NCI-H2107 treated with DMSO at 0.1 percent for 48 hours (cell line): ENCODE measurements around the gene ADRA2C.
"Not testable (repeated sequence)": the region's sequence is repeated elsewhere in the genome, so short reads cannot be mapped to it uniquely, and the experiment has no call there.

Experiments
- DNase-seq: peaks from one replicate; lab custom pipeline; 2025; ENCODE audit not compliant: unreplicated experiment; lab: John Stamatoyannopoulos, UW

The ADRA2C gene

DNA sequence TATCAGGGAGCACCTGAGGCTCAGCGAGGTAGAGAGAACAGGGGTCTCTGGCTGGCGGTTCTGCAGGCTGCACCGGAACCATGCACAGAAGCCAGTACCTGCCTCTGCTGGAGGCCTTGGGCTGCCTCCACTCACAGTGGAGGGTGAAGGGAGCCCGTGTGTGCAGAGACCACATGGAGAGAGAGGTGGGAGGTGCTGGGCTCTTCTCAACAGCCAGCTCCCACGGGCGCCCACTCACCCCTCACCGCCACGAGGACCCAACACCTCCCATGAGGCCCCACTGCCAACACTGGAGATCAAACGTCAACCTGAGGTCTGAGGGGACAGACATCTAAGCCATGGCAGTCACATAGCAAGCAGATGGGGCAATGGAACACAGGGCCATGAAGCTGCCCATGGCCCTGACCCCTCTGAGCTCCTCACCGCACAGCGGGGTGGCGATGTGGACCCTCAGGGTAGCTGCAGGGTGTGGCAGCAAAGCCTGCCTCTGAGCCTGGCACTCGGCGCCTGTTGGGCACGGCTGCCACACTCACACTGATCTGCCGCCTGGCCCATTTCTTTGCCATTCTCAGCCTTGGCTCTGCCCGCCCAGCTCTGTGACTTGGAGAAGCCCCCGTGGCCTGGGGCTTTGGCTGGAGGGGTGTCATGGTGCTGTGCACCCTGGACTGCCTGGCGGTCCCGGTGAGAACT is 44.8 kb downstream of the ADRA2C start:
- no peak for DNase-seq

DNA sequence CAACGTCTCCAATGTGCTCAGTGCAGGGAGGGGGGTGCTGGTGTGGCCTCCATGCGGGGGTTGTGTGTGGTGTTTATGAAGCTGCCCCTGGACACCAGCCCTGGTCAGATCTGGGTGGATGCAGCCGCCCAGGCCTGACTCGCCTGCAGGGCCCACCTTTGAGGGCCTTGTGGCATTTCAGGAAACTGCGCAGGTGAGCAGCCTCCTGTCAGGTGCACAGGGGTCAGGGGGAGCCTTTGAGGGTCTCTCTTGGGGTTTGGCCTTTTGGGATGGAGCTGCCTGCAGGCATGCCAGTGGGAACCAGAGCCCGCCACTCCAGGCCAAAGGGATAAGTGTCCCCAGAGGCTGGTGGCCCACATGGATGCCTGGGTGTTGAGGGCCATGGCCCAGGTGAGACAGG is 45.4 kb downstream of the ADRA2C start:
- no peak for DNase-seq

DNA sequence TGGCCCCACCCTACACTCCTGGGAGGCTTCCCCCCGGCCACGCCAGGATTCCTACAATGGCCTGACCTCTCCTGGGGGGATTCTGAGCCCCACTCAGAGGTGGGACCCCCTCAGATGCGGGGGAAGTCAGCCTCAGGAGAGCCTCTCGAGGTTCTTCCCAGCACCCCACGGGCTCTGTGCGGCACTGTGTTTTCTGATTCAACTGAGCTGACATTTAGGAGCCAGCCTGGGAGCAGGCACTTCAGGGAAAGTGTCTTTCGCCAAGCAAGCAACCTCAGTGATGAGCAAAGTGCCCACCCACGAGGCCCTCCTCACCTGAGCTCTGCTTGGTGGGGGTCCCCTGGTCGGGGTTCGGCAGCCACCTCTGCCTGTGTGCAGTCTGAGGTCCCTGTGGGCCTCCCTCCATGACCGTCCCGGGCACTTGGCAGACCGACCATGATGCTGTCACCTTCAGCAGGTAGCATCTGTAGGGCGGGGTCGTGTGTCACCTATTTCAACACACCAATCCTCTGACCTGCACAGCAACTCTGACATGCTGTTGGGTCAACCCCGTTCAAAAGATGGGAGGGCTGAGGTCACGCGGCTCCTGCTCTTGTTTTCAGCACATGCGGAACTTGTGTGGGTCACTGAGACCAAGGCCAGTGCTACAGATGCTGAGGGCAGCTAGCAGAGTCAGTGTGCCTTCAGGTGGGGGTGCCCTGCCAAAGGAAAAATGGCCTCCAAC is 46.2 kb downstream of the ADRA2C start:
- no peak for DNase-seq

DNA sequence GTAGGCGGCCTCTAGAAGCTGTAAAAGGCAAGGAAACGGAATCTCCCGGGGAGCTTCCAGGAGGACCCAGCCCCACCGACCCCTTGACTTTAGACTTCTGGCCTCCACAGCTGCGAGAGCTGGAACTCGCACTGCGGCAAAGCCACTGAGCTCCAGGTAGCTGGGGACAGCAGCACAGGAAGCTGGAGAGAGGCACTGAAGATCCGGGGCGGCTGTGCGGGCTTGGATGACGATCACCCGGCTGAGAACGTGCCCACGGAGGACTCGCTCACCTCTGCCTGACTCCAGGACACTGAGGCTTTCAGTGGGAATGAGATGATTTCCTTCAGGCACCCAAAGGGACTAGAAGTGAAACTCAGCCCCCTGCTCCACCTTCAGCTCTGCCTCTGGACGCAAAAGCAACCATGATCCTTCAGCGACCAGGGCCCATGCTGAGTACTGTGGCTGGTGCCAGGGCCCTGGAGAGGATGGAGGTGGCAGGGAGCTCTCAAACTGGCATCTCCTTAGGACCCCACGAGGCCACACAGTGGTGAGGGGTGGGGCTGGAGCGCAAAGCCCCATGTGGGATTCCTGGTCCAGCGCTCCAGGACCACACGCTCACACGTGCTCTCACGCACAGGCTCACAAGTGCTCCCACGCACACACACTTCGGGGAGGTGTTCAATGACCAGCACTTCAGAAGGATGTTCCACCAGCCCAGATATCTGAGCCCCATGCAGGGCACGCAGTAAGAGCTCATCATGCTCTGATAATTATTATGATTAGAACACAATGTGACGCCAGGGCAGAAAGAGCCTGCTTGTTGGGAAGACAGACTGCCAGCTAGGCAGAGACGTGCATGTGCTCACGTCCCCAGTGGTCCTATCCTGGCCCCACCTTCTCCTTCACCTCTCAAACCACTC is 47.2 kb downstream of the ADRA2C start:
- no peak for DNase-seq

DNA sequence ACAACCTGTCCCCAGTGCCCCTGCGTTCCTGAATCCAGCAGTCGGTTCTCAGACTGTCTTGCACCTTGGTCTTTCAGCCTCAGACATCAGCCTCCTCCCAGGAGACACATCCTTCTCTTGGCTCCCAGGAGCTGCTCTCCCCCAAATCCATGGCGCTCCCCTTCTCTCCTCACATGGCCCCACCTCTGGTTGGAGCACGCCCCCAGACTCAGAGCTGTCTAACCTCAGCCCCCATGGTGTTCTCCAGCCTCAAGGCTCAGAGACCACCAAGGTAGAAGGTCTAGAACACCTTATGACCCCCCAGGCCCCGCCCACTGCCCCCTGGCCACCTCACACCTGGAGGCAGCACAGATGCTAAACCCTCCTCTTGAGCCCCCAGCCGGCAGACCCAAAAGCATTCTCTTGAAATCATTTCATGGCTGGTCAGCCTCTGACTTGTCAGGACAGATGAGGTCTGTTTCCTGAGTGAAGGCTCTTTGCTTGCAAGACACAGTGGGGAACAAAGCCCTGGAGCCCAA is 47.9 kb downstream of the ADRA2C start:
- DNase-seq = no peak

DNA sequence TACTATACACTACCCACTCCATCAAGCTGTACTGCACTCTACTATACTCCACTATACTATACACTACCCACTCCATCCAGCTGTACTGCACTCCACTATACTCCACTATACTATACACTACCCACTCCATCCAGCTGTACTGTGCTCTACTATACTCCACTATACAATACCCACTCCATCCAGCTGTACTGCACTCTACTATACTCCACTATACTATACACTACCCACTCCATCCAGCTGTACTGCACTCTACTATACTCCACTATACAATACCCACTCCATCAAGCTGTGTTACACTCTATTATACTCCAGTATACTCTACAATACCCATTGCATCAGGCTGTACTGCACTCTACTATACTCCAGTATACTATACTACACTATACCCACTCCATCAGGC is 48.7 kb downstream of the ADRA2C start:
- DNase-seq = not testable (repeated sequence)

DNA sequence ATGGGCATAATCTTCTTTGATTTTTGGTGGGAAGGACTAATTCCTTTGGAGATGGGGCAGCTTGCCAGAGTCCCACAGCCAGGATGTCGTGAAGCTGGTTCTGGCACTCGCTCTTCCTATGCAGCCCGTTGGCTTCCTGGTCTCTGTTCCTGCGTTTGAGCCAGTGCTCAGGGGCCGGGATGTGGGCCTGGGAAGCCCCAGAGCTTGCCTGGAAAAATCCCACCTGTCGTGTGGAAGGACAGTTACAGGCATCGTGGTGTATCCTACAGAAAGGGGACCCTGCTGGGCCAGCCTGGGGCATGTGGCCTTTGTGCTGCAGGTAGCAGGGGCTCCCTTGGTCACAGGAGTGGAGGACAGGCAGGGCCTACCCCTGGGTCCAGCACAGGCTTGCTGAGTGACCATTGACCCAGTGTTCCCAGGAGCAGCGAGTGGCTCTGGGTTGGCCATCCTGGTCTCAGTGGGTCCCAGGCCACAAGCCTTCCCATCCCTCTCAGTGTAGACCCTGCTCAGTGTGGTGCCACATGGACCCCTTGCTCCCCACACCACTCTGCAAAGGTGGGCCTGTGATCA is 50.2 kb downstream of the ADRA2C start:
- DNase-seq = no peak

DNA sequence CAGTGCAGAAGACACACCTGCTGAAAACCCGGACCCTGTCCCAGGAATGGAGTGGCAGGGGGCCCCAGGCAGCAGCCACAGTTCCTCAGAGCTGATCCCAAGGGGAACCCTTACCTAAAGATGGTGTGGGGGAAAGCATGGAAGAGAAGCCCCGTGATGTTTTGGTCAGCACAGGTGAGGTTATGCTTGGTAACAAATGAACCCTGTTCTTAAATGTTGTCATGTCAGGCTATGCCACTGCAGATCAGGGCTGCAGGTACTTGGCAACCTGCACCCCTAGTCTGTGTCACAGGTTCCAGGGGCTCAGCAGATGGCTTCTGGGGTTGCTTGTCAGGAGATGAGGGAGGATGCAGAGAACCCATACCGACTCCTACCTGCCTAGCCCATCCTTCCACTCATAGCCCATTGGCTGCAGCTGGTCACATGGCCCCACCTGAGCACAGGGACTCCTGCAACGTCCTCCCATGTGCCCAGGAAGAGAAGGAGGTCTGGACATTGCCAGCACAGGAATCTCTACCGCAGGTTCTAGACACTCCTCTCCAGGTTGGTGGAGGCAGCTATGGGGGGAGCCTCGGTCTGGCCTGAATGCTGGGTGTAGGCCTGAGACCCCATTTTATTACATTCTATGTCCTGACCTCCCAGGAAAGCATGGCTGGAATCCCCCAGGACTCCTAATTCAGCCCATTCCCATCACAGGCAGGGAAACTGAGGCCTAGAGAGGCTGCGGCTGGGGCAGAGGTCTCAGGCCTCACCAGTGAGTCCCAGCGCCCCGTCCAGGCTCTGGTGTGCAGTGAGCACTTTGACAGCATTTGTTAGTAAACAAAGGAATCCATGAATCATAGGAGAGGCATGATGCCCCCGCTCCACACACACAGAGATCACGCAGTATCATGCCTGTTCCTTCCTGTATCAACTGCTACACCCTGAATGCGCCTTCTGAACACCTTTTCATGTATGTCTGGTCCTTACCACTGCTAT is 51.1 kb downstream of the ADRA2C start:
- DNase-seq = no peak
